H54 (cell line): ENCODE data around the gene GRN.
"Not testable (repeated sequence)": the region's sequence is repeated elsewhere in the genome, so short reads cannot be mapped to it uniquely, and the experiment has no call there.

Experiments
- DNase-seq: peaks from one replicate; pipeline ENCODE4 v3.0.0; 2011; ENCODE audit warnings: low spot score, mixed read lengths; ENCODE audit not compliant: insufficient read length
- FAIRE-seq: peaks from 3 replicates; lab custom pipeline; 2011; peaks lifted over from hg19 to GRCh38; lab: Jason Lieb, UNC
- POLR2A ChIP-seq: IDR thresholded peaks from 2 replicates; pipeline ENCODE4 v1.6.1; 2011; ENCODE audit warnings: low read depth, mild to moderate bottlenecking, low read length

GRN gene

DNA sequence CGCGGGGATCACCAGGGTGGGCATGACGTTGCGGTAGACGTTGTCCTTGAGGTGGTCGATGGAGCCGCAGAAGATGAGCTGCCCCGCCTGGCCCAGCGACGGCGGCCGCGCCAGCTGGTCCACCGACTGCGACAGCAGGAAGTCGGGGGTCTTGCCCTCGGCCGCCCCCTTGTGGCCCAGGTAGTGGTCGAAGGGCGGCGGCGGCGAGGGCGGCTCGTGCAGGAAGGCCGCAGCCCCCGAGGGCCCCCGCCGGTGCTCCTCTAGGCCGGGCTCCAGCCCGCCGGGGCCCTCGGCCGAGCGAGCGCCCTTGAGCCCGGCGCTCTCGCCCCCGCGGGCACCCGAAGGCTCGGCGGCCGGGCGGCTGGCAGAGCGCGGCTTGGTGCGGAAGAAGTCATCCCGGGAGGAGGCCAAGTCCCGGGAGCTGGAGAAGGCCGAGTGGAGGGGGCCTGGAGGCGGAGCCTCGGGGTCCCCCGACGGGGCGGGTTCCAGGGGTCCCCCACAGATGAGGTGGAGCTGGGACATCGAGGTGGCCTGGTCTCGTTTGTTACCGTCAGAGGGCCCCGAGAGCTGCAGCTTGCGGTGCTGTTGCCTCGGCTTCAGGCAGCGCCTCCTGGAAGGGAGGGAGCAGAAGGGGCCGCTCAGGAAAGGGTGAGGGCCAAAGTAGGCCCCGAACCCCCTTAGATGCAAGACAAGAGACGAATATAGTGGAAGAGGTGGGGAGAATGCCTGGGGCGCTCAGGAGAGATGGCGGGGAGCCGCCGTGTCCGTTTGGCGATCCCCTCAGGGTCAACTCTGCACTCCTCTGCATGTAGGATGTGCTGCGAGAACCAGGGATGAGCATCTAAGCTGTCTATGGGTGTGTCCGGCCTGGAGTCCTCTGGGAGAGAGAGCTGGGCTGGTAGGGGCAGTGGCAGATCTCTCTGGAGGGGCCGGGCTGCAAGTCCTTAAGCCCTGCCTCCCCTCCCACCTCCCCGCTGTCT lies 9.8 kb downstream of the GRN start:
- no peak for FAIRE-seq
- DNase-seq = no peak
- no peak for TF ChIP-seq POLR2A

- TF ChIP-seq POLR2A = no peak
- FAIRE-seq = no peak
- no peak for DNase-seq
These were observed 10.6 kb downstream of the GRN start for GRCh38 chr17:44355642-44356099.

DNA sequence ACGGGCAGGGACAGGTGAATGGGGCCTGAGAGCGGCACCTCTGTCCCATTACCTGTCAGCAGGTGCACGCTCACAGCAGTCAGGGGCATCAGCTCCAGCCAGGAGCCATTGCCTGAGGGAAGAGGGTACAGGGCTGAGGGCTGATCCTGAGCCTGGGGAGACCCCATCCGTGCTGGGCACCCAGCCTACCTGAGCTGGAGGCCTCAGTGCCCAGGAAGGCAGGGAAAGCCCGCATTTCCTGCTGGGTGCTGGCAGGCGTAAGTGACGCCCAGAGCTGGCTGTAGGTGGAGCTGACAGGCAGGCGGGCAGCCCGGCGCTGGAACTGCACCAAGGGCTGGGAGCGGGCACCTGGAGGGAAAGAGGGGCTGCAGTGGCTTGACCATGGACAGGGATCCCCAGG lies 11.1 kb downstream of the GRN start:
- TF ChIP-seq POLR2A = no peak
- DNase-seq = no peak
- FAIRE-seq = no peak

- FAIRE-seq (no peak), DNase-seq (no peak)
- no peak for TF ChIP-seq POLR2A
These were observed 13.0 kb downstream of the GRN start for GRCh38 chr17:44358066-44358465.

DNA sequence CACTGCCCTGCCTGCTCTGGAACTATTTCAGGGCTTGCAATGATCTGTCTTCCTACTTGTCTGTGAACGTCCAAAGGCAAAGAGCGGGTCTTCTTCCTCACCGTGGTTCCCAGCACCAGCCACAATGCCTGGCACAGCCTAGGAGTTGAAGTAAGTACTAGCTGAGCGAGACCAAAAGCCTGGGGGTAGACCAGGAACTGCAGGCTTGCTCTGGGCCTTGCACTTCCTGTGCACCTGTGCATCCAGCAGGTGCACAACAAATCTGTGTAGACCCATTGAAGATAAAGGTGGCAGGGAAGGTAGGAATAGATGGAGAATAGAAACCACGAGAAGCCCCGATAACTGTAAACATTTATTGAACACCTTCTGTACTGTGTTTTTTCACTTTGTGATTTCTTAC lies 13.9 kb downstream of the GRN start:
- no peak for FAIRE-seq
- no peak for TF ChIP-seq POLR2A
- no peak for DNase-seq

DNA sequence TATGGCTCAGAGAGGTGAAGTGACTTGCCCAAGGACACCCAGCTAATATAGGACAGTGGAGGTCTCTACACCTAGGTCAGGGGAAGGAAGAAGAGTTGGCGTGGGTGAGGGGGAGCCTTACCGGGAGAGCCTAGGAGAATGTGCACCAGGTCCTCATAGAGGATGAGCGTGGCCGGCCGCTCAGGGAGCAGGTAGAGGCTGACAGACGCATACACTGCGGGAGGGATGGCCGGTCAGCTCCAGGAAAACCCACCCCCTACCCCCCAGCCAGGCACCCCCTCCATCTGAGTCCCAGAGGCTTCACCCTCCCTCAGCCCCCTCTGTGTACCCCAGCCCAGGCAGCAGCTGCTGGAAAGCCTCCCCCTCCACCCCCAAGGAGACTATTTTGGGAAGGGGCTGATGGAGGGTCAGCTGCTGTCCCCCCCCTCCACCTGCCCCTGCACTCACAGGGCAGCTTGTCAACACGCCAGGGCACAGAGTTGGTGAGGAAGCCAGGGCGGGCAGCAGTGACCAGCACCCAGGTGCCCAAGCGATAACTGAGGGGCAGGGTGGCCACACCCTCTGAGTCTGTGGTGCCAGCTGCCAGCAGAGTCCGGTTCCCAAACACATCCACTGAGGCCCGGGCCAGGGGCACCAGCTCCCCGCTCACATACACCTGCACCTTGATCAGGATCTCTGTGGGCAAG lies 14.5 kb downstream of the GRN start:
- FAIRE-seq = no peak

DNA sequence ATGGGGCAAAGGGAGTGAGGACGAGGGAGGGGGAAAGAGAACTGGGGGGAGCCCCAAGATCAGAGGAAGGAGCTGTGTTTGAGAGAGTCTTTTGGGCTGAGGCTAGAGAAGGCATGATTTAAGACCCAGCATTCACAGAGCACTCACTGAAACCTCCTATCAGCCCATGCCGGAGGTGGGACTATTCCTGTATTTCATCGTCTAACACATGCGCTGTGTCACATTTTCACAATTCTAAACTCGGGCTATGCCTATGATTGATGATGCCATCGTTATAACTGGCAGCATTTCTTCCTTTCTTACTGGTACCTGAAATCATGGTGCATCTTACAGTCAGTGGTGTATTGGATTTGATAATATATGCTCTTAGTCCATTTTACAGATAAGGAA lies 15.0 kb downstream of the GRN start:
- DNase-seq (no peak), FAIRE-seq (no peak)
- no peak for TF ChIP-seq POLR2A

More for the DNA sequence above, 14.5 kb downstream of the GRN start:
- no peak for TF ChIP-seq POLR2A
- DNase-seq = no peak

DNA sequence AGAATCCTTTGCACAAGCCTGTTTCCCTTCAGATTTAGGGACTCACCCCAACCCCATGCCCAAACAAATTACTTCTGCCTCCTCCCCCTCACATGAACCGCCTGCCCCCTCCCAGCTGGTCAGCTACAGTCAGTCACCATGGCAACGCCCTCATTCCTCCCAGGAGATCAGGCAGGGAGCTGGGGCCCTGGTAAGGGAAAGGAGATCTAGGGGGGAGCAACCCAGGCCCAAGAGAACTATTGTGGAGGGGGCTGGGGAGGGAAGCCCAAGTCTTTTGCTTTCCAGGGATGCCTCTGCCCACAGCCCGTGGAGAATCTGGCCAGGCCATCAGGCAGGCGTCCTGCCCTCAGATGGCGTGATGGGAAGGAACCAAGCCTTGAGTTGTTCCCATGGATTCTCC lies 15.7 kb downstream of the GRN start:
- FAIRE-seq = no peak
- DNase-seq = no peak
- no peak for TF ChIP-seq POLR2A

DNA sequence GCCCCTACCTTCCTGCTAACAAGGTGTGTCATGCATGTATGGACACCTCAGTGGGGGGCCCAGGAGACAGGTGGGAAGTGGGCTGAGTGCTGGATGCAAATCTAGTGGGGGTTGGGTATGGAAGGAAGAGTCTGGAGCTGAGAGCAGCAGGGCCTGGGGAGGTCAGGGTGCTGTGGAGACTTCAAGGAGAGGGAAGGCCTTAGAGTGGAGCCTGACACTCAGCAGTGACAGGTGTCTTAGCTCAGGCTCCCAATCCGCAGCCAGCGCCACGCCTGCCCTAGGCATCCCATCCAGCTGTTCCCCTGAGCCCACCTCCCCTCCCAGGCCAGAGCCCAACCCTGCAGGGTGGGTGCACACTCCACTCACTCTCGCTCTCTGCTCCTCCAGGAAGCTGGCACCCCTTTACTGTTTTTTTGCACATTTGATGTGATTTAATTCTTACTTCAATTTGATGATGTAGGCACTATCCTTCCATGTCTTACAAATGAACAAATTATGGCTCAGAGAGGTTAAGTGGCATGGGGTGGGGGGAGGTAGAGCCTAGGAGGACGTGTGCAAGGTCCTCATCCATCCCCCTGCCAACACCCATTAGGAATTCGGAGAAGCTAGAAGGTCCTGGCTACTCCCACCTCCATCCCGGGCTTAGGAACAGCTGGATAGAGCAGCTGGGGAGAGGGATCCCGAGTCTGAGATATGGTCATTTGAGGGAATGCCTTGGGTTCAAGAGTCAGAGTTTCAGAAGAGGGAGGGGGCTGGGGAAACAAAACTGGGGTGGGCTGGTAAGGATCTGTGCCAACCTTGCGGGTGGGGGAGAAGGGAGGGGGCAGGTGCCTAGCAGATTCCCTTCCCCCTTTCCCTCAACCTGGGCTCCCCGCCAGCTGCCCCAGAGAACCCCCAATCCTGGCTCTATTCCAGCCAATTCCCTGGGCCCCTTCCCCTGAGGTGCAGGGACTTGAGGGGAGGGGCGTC lies 16.5 kb downstream of the GRN start:
- DNase-seq = no peak
- FAIRE-seq = no peak
- TF ChIP-seq POLR2A = no peak

- DNase-seq (no peak), FAIRE-seq (no peak)
- no peak for TF ChIP-seq POLR2A
These were observed 17.4 kb downstream of the GRN start for GRCh38 chr17:44362459-44362948.

GRCh38 chr17:44362949-44363612 lies 18.0 kb downstream of the GRN start:
- FAIRE-seq (no peak), DNase-seq (peak; percentile 61)
- no peak for TF ChIP-seq POLR2A

DNA sequence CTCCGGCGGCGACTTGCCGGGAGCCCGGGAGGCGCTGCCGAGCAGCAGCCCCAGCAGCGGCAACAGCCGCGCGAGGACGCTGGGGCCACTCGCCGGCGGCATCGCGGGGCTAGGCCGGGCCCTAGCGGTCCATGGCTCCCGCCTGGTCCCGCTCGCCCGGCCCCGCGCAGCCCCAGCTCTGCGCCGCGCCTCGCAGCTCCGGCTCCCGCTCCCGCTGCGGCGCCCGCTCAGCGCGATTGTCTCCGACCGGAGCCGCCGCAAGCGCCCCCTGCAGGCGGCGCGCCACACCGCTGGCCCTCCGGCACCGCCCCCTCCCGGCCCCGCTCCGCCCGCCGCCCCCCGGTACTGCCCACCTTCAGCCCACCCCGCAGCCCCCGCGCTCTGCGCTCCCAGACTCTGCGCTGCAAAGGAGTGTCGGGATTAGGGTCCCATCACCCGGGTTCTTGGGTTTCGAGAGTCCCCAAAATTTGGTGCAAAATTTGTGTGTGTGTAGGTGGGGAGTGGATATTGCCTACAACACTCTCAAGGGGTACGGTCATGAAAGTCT lies 18.6 kb downstream of the GRN start, which contains the start of gene FAM171A2:
FAM171A2 (minus strand) TSS at position 241 of the 547 bp plus-strand sequence; CDS start at position 102, 139 bp downstream.
- peak; percentile 54; the same call in 1 of the 2 replicates for TF ChIP-seq POLR2A
- DNase-seq = peak; percentile 86
- FAIRE-seq = no peak

DNA sequence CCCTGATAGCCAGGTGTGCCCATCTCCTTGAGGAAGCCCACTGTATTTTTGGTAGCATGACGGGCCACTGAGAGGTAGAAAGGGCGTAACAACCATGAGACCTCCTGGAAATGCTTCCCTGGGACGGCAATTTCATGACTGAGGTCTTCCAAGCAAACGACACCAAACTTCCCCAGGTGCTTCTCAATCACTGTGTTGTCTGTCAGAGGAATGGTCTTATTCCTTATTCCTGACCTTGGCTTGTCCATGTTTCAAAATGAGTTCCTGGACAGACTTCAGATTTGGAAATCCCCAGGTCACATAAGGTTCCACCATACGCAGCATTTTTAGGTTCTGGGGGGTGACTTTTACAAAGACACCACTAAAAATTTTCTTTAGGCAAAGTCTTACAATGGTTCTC lies 19.9 kb downstream of the GRN start:
- DNase-seq, FAIRE-seq: not testable (repeated sequence)
